Measurements from ENCODE around the gene MTMR10.

MTMR10 gene

GRCh38 chr15:30991255-30992235, at the start of gene MTMR10:
Gene MTMR10 (minus strand): TSS chr15:30991628. CDS start chr15:30991506, 122 bp downstream.
- peak; percentile 31 for DNase-seq

GRCh38 chr15:31040611-31041010, 49.2 kb upstream of the MTMR10 start:
- DNase-seq = no peak

- DNase-seq = no peak
These were observed 48.5 kb upstream of the MTMR10 start for GRCh38 chr15:31039961-31040360.

GRCh38 chr15:31037731-31038477, 46.5 kb upstream of the MTMR10 start:
- DNase-seq = no peak

- no peak for DNase-seq
These were observed 45.4 kb upstream of the MTMR10 start for GRCh38 chr15:31036783-31037182.

- DNase-seq = no peak
These were observed 44.2 kb upstream of the MTMR10 start for GRCh38 chr15:31035610-31036009.

- DNase-seq = no peak
These were observed 42.7 kb upstream of the MTMR10 start for GRCh38 chr15:31034152-31034551.

GRCh38 chr15:31032961-31033371, 41.5 kb upstream of the MTMR10 start:
- DNase-seq = no peak

- DNase-seq = no peak
These were observed 40.1 kb upstream of the MTMR10 start for GRCh38 chr15:31031471-31032067.

- no peak for DNase-seq
These were observed 36.6 kb upstream of the MTMR10 start for GRCh38 chr15:31027910-31028578.

GRCh38 chr15:31025996-31026395, 34.6 kb upstream of the MTMR10 start:
- no peak for DNase-seq

GRCh38 chr15:31024979-31025378, 33.6 kb upstream of the MTMR10 start:
- no peak for DNase-seq

- no peak for DNase-seq
These were observed 32.9 kb upstream of the MTMR10 start for GRCh38 chr15:31024330-31024729.

- DNase-seq = no peak
These were observed 32.4 kb upstream of the MTMR10 start for GRCh38 chr15:31023841-31024240.

- no peak for DNase-seq
These were observed 29.7 kb upstream of the MTMR10 start for GRCh38 chr15:31021067-31021665.

- DNase-seq = no peak
These were observed 29.1 kb upstream of the MTMR10 start for GRCh38 chr15:31020542-31020941.

- DNase-seq = no peak
These were observed 28.6 kb upstream of the MTMR10 start for GRCh38 chr15:31019986-31020385.

- DNase-seq = no peak
These were observed 25.9 kb upstream of the MTMR10 start for GRCh38 chr15:31017311-31017710.

GRCh38 chr15:31016446-31016915, 25.1 kb upstream of the MTMR10 start:
- no peak for DNase-seq

GRCh38 chr15:31014608-31014925, 23.1 kb upstream of the MTMR10 start:
- no peak for DNase-seq

GRCh38 chr15:31013863-31014607, 22.6 kb upstream of the MTMR10 start:
- no peak for DNase-seq

GRCh38 chr15:31012455-31012854, 21.0 kb upstream of the MTMR10 start:
- DNase-seq = no peak

Data from NCI-H1105 (cell line).